Activated T-cell treated with anti-CD3 and anti-CD28 coated beads for 24 hours (primary cell): ENCODE data around the gene TRPM3.

Experiments
- DNase-seq: peaks from one replicate; pipeline ENCODE4 v3.0.0-alpha.2; 2020; ENCODE audit warnings: low read depth

TRPM3 gene

GRCh38 chr9:70553707-70554673, 567.4 kb downstream of the TRPM3 start:
- no peak for DNase-seq

GRCh38 chr9:70552561-70552960, 568.9 kb downstream of the TRPM3 start:
- DNase-seq: no peak

GRCh38 chr9:70551801-70552200, 569.6 kb downstream of the TRPM3 start:
- DNase-seq: no peak

- DNase-seq: no peak
These were observed 570.0 kb downstream of the TRPM3 start for GRCh38 chr9:70551396-70551795.

- DNase-seq: no peak
These were observed 571.5 kb downstream of the TRPM3 start for GRCh38 chr9:70549926-70550325.

- DNase-seq: no peak
These were observed 579.0 kb downstream of the TRPM3 start for GRCh38 chr9:70542311-70542931.

GRCh38 chr9:70540016-70540415, 581.4 kb downstream of the TRPM3 start:
- no peak for DNase-seq

GRCh38 chr9:70539526-70539925, 581.9 kb downstream of the TRPM3 start:
- no peak for DNase-seq

- DNase-seq: no peak
These were observed 582.4 kb downstream of the TRPM3 start for GRCh38 chr9:70539001-70539400.

GRCh38 chr9:70537084-70537483, 584.3 kb downstream of the TRPM3 start:
- DNase-seq: no peak

- DNase-seq: no peak
These were observed 585.7 kb downstream of the TRPM3 start for GRCh38 chr9:70535546-70536323.

- no peak for DNase-seq
These were observed 587.0 kb downstream of the TRPM3 start for GRCh38 chr9:70534471-70534870.

GRCh38 chr9:70534061-70534460, 587.4 kb downstream of the TRPM3 start:
- DNase-seq: no peak

- no peak for DNase-seq
These were observed 587.9 kb downstream of the TRPM3 start for GRCh38 chr9:70533492-70533891.

GRCh38 chr9:70532716-70533115, 588.7 kb downstream of the TRPM3 start:
- DNase-seq: no peak

- DNase-seq: no peak
These were observed 590.1 kb downstream of the TRPM3 start for GRCh38 chr9:70531311-70531710.

- DNase-seq: no peak
These were observed 590.7 kb downstream of the TRPM3 start for GRCh38 chr9:70530716-70531115.

GRCh38 chr9:70529833-70530232, 591.6 kb downstream of the TRPM3 start:
- DNase-seq: no peak

GRCh38 chr9:70529377-70529776, 592.0 kb downstream of the TRPM3 start:
- no peak for DNase-seq

- DNase-seq: no peak
These were observed 594.5 kb downstream of the TRPM3 start for GRCh38 chr9:70526902-70527301.

GRCh38 chr9:70525519-70525918, 595.9 kb downstream of the TRPM3 start:
- no peak for DNase-seq

- no peak for DNase-seq
These were observed 601.3 kb downstream of the TRPM3 start for GRCh38 chr9:70519912-70520724.
